Inflammatory macrophage treated with lipopolysaccharide for 4 hours (primary cell): ENCODE data around the gene RHOT1.
A peak's percentile ranks its signal among the peaks of the same experiment; 100 is the strongest.
"Not testable (repeated sequence)": the region's sequence is repeated elsewhere in the genome, so short reads cannot be mapped to it uniquely, and the experiment has no call there.

ENCODE experiments used
- DNase-seq: peaks from one replicate; pipeline ENCODE4 v3.0.0-alpha.2; 2020

RHOT1 gene

GRCh38 chr17:32160526-32160925 is 18.2 kb downstream of the RHOT1 start:
- DNase-seq = no peak

- no peak for DNase-seq
Measured at GRCh38 chr17:32161029-32161428, 18.7 kb downstream of the RHOT1 start.

- no peak for DNase-seq
Measured at GRCh38 chr17:32161506-32162365, 19.4 kb downstream of the RHOT1 start.

DNA sequence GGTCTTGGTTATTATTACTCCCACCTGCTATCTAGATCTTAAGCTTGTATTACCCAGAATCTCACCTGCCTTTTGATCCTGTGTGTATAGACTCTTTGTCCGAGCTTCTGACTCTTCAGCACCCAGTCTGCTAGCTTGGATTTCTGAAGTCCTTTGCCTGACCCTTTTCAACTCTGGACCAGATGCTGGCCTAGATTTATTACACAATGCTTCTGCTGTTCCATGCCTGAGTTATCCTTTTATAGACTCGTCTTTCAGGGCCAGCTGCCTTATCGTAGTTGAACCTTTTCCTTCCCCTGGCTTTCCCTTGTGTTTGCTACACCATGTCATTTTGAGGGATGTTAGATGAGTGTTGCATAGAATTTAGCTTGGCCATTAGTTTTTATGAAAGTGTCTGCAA is 32.6 kb downstream of the RHOT1 start:
- no peak for DNase-seq

DNA sequence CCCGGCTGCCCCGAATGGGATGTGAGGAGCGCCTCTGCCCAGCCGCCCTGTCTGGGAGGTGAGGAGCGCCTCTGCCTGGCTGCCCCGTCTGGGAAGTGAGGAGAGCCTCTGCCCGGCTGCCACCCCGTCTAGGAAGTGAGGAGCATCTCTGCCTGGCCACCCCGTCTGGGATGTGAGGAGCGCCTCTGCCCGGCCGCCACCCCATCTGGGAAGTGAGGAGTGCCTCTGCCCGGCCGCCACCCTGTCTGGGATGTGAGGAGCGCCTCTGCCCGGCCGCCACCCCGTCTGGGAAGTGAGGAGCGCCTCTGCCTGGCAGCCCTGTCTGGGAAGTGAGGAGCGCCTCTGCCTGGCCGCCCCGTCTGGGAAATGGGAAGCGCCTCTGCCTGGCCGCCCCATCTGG is 36.4 kb downstream of the RHOT1 start:
- DNase-seq = not testable (repeated sequence)

- not testable (repeated sequence) for DNase-seq
Measured at GRCh38 chr17:32179103-32179502, 36.8 kb downstream of the RHOT1 start.

DNA sequence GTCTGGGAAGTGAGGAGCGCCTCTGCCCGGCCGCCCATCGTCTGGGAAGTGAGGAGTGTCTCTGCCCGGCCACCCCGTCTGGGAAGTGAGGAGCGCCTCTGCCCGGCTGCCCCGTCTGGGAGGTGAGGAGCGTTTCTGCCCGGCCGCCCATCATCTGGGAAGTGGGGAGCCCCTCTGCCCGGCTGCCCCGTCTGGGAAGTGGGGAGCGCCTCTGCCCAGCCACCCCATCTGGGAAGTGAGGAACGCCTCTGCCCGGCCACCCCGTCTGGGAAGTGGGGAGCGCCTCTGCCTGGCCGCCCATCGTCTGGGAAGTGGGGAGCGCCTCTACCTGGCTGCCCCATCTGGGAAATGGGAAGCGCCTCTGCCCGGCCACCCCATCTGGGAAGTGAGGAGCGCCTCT is 37.2 kb downstream of the RHOT1 start:
- not testable (repeated sequence) for DNase-seq

- not testable (repeated sequence) for DNase-seq
Measured at GRCh38 chr17:32180262-32180661, 38.0 kb downstream of the RHOT1 start.

GRCh38 chr17:32185875-32186274 is 43.6 kb downstream of the RHOT1 start:
- DNase-seq = no peak

DNA sequence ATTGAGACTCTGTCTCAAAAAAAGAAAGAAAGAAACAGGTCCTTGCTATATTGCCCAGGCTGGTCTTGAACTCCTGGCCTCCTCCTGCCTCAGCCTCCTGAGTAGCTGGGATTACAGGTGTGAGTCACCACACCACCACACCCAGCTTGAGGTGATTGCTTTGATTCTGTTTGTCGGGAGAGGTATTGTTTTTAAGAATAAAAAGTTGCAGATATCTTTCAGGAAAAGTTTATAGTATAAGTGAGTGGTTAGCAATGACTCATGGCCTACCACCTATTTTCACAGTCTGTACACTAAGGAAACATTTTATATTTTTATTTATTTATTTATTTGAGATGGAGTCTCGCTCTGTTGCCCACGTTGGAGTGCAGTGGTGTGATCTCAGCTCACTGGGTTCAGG is 45.0 kb downstream of the RHOT1 start:
- DNase-seq = no peak

DNA sequence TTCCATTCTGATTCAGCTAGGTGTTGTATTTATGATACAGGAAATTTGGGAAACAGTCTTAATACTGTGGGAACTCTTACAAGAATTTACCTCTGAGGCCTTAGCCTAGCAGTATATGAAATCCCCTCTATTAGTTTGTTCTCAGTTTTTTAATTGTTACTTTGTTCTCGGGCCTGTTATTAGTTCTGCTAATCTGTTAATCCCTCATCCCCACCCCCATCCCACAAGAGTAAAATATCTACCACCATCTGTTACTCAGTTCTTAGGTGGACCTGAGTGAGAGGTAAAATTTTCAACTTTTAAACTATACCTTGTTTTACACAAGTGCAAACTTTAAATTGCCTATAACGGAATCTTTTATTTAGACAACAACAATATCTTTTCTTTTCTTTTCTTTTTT is 47.0 kb downstream of the RHOT1 start:
- DNase-seq = no peak

- no peak for DNase-seq
Measured at GRCh38 chr17:32191306-32191705, 49.0 kb downstream of the RHOT1 start.

DNA sequence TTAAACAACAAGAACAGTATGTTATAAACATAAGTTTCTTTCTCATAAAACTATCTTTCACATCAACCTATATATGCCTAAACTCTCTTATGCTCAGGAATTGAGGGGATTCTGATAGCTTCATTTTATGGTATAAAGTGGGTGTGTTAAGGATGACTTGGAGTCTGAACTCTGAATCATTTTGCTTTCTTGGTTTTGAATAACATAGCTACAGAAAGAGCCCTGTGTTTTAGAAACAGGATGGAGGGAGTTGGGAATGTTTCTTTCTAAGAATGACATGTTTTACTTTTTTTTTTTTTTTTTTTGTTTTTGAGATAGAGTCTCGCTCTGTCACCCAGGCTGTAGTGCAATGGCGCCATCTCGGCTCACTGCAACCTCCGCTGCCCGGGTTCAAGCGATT is 50.1 kb downstream of the RHOT1 start:
- DNase-seq = no peak

GRCh38 chr17:32197987-32198386 is 55.7 kb downstream of the RHOT1 start:
- no peak for DNase-seq

DNA sequence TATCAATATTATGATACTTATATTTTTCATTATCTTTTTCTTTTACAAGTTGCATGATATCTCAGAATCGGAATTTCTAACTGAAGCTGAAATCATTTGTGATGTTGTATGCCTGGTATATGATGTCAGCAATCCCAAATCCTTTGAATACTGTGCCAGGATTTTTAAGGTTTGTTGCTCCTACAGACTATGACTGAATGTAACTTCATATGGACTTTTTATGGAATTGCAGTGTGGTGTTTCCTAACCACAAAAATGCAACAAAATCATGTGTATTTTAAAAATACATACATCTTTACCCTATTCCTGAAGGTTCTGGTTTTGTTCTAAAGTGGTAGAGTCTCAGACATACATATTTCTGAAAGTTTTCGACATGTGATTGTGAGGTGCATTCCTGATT is 64.6 kb downstream of the RHOT1 start:
- no peak for DNase-seq

GRCh38 chr17:32208436-32208835 is 66.1 kb downstream of the RHOT1 start:
- no peak for DNase-seq

- no peak for DNase-seq
Measured at GRCh38 chr17:32209608-32210007, 67.3 kb downstream of the RHOT1 start.

DNA sequence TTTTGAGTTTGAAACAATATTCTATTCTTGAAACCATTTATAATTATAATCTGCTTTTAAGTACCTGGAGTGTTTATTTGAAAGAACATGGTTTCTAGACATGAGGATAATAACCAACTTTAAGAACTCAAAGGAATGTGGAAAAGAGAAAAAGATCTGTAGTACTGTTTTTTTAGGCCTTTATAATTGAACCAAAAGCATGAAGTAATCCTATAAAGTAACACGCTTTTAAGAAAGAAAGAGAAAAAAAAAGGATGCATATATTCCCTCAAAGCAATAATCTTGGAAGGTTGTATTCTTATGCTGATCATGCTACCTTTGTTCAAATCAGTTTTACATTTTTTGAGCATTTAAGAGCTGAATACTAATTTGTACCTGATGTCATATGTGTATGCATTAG is 69.4 kb downstream of the RHOT1 start:
- no peak for DNase-seq

- DNase-seq = no peak
Measured at GRCh38 chr17:32215696-32216095, 73.4 kb downstream of the RHOT1 start.

DNA sequence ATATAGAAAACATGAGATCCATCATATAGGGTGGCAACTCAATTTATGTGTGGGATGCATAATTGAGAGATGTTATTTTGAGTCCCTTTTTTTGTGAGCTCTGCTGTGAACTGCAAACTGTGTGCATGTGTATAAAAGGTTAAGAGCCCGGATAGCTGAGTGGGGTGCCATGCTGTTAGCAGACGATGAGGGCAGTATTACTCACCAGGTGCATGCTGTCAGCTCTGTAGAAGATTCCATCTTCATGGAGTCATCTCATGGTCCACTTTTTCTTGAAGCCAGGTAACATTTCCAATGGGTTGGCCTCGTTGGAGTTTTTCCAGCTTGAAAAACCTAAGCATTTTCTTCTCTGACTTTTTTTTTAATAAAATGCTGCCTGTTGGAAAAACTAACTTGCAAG is 80.3 kb downstream of the RHOT1 start:
- no peak for DNase-seq

GRCh38 chr17:32223703-32224102 is 81.4 kb downstream of the RHOT1 start:
- DNase-seq = no peak

GRCh38 chr17:32226886-32227285 is 84.6 kb downstream of the RHOT1 start:
- no peak for DNase-seq

GRCh38 chr17:32227910-32228309 is 85.6 kb downstream of the RHOT1 start:
- DNase-seq = no peak

DNA sequence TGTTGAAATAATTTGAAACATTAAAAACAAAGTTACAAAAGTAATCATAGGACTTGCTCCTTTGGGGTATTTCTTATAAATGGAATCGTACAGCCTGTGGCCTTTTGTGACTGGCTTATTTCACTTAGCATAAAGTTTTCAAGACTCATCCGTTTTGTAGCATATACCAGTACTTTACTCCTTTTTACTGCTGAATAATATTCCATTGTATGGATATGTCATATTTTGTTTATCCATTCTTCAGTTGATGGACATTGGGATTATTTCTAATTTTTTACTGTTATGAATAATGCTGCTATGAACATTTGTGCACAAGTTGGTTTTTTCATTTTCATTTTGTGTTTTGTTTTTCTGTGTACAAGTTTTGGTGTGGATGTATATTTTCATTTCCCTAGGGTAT is 93.3 kb downstream of the RHOT1 start:
- DNase-seq = no peak

GRCh38 chr17:32239456-32239855 is 97.2 kb downstream of the RHOT1 start:
- DNase-seq = peak; percentile 24
